Left lung (tissue), 10 donors: ENCODE measurements around the gene RTBDN. TPM values are rescaled to one million over a fixed set of nuclear protein-coding genes. Genes with fewer than 3 reads are reported as not detected.

Source experiments
- ATAC-seq: fragments of 200-7000 bp; cut with Tn5 transposase; one replicate; pipeline ENCODE4 v1.9.1; 2020; ENCODE audit warnings: moderate library complexity
- DNase-seq, 4 donors: peaks; one replicate each; pipeline ENCODE4 v3.0.0-alpha.2; 2013 to 2020
- H3K27ac ChIP-seq, 2 donors: fragments of 200-600 bp; sonication (generic) in 1 of 2; one replicate each; pipeline versions ENCODE4 v1.5.0 to v1.8.0; 2020 to 2021
- H3K27me3 ChIP-seq, 2 donors: fragments of 200-600 bp; sonication (generic) in 1 of 2; one replicate each; pipeline versions ENCODE4 v1.5.0 to v1.8.0; 2020 to 2021
- H3K36me3 ChIP-seq, 2 donors: fragments of 200-600 bp; sonication (generic) in 1 of 2; one replicate each; pipeline versions ENCODE4 v1.5.0 to v1.8.0; 2020 to 2021
- H3K4me1 ChIP-seq, 2 donors: fragments of 200-600 bp; one replicate each; pipeline ENCODE4 v1.8.0; 2021
- H3K4me3 ChIP-seq, 2 donors: fragments of 200-600 bp; sonication (generic) in 1 of 2; one replicate each; pipeline versions ENCODE4 v1.5.0 to v1.8.0; 2020 to 2021; ENCODE audit warnings: mild to moderate bottlenecking in 1 of 2
- H3K9me3 ChIP-seq, 2 donors: fragments of 200-600 bp; sonication (generic) in 1 of 2; one replicate each; pipeline versions ENCODE4 v1.5.0 to v1.8.0; 2020 to 2021
- intact Hi-C, 2 donors: fragments of 100-400 bp; cut with DNase I; formaldehyde crosslinking; loops; one replicate each; pipeline versions ENCODE4 v1.11.2 to v1.14.2; 2022
- polyA plus RNA-seq, 6 donors: library from polyadenylated mRNA; unstranded; fragments of 120-200 nt; gene quantifications; one replicate each; pipeline ENCODE4 v1.2.1, GENCODE V29; 2013; ENCODE audit not compliant: insufficient read length in 6 of 6
- total RNA-seq, 2 donors: library from RNA; stranded (reverse); fragmentation: NEBNext Ultra II Directional; extraction: Animal tissue kit (Norgen Biotek cat#: 25700); gene quantifications; one replicate each; pipeline ENCODE4 v1.2.1, GENCODE V29; 2021
- TF ChIP-seq, protein P1 (sequence below), 2 donors: fragments of 200-600 bp; sonication (generic) in 1 of 2; IDR thresholded peaks; one replicate each; pipeline versions ENCODE4 v1.5.0 to v1.8.0; 2021; ENCODE audit warnings: antibody characterized with exemption in 2 of 2
- donor health status: DM: no; HTN: yes; CAD: no.
- donor health status: DM: no; HTN: no; CAD: no.

The RTBDN gene
- total and polyA plus RNA-seq, 8 donors, result 0.17 to 0.21 (median 0.20) TPM; not detected in 5

DNA sequence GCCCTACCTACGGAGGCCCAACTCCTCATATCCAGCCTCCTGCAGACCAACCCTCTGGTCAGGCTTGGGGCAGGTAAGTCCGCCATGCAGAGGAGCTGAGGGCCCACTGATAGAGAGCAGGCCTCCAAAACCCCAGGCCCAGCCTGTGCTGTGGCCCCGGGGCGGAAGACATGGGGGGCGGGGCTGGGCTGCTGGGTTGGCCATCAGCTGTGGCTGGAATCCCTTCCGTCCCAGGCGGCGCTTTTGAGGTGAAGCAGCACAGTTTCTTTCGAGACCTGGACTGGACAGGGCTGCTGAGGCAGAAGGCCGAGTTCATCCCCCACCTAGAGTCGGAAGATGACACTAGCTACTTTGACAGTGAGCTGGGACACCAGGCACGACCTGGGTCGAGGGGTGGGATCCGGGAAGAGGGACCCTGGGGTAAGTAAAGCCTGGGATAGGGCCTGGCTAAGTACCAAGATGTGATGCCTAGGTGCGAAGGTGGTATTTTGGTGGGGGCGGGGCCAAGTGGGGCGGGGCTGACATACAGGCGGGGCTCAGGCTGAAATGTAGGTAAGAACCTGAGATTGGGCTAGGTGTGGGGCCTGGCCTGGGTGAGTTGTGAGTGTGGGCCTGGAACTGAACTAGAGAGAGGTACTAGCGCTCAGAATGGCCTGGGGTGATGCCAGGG, 31.5 kb upstream of the RTBDN start:
- peaks cover 0 to 12% of the 10 kb centered on the region in 2 donors for H3K4me1 ChIP-seq
- ATAC-seq, result no peak
- H3K9me3 ChIP-seq, result no peaks in the 10 kb centered on the region
- peaks cover 0 to 10% of the 10 kb centered on the region in 2 donors for H3K27me3 ChIP-seq
- TF ChIP-seq, protein P1, sequence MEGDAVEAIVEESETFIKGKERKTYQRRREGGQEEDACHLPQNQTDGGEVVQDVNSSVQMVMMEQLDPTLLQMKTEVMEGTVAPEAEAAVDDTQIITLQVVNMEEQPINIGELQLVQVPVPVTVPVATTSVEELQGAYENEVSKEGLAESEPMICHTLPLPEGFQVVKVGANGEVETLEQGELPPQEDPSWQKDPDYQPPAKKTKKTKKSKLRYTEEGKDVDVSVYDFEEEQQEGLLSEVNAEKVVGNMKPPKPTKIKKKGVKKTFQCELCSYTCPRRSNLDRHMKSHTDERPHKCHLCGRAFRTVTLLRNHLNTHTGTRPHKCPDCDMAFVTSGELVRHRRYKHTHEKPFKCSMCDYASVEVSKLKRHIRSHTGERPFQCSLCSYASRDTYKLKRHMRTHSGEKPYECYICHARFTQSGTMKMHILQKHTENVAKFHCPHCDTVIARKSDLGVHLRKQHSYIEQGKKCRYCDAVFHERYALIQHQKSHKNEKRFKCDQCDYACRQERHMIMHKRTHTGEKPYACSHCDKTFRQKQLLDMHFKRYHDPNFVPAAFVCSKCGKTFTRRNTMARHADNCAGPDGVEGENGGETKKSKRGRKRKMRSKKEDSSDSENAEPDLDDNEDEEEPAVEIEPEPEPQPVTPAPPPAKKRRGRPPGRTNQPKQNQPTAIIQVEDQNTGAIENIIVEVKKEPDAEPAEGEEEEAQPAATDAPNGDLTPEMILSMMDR (IDR thresholded peaks at IDR 0.05), result no peak
- H3K27ac ChIP-seq, result no peak overlapping the region
- intact Hi-C loops, result no loop called here
- no peaks in the 10 kb centered on the region for H3K36me3 ChIP-seq
- H3K4me3 ChIP-seq, result no peak overlapping the region
- DNase-seq, result no peak

DNA sequence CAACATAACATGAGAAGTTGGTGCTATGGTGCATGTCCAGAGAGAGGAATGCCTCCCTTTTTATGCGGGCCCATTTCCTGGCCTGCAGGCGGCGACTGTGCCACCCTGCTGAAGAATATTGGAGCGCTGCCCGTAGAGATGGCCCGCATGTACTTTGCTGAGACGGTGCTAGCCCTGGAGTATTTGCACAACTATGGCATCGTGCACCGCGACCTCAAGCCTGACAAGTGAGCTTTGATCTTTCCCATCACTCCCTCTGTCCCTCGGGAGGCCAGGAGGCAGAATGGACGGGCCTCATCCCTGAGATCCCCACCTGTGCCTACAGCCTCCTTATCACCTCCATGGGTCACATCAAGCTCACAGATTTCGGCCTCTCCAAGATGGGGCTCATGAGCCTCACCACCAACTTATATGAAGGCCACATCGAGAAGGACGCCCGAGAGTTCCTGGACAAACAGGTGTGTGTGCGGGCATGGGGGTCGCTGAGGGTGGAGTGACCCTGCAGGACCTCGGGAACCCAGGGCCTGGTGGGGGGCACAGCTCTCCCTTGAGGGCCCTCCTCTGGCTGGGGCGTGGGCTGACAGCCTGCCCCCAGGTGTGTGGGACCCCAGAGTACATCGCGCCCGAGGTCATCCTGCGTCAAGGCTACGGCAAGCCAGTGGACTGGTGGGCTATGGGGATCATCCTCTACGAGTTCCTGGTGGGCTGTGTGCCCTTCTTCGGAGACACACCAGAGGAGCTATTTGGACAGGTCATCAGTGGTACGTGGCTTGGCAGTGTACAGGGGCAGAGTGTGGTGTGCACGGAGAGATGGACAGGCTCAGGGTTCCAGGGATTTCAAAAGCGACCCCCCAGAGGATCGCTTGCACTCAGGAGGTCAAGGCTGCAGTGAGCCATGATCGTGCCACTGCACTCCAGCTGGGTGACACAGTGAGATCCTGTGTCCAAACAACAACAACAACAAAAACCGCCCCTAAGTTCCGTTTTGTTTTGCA, 30.6 kb upstream of the RTBDN start:
- no peaks in the 10 kb centered on the region for H3K9me3 ChIP-seq
- peaks cover 0 to 12% of the 10 kb centered on the region in 2 donors for H3K4me1 ChIP-seq
- DNase-seq (no peak), ATAC-seq (no peak)
- H3K27me3 ChIP-seq, result peaks cover 0 to 10% of the 10 kb centered on the region in 2 donors
- TF ChIP-seq, protein P1 (IDR thresholded peaks at IDR 0.05), result no peak
- intact Hi-C loops, result no loop called here
- H3K36me3 ChIP-seq, result no peaks in the 10 kb centered on the region
- H3K4me3 ChIP-seq, result no peak overlapping the region
- no peak overlapping the region for H3K27ac ChIP-seq

DNA sequence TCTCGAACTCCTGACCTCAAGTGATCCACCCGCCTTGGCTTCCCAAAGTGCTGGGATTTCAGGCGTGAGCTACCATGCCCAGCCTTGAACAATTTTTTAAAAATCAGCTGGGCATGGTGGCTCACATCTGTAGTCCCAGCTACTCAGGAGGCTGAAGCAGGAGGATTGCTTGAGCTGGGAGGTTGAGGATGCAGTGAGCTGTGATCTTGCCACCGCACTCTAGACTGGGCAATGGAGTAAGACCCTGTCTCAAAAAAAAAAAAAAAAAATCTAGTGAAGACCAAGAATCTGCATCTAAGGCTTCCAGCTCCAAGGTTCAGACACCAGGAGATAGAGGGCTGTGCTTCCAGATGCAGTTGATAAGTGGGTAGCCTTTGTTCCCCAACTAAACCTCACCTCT, 29.8 kb upstream of the RTBDN start:
- no peak overlapping the region for H3K4me3 ChIP-seq
- H3K27ac ChIP-seq, result no peak overlapping the region
- intact Hi-C loops, result no loop called here
- no peak for DNase-seq
- H3K4me1 ChIP-seq, result peaks cover 0 to 12% of the 10 kb centered on the region in 2 donors
- TF ChIP-seq, protein P1 (IDR thresholded peaks at IDR 0.05), result no peak
- no peak for ATAC-seq
- H3K27me3 ChIP-seq, result peaks cover 0 to 10% of the 10 kb centered on the region in 2 donors
- H3K36me3 ChIP-seq, result no peaks in the 10 kb centered on the region
- no peaks in the 10 kb centered on the region for H3K9me3 ChIP-seq

DNA sequence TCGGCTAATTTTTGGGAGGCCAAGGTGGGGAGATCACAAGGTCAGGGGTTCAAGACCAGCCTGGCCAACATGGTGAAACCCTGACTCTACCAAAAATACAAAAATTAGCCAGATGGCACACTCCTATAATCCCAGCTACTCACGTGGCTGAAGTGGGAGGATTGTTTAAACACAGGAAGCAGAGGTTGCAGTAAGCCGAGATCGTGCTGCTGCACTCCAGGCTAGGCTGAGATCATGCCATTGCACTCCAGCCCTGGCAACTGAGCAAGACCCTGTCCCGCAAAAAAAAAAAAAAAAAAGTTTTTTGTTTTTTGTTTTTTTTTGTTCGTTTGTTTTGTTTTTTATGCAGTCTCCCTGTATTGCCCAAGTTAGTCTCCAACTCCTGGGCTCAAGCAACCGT, 25.2 kb upstream of the RTBDN start:
- TF ChIP-seq, protein P1 (IDR thresholded peaks at IDR 0.05), result no peak

More for the DNA sequence above, 25.2 kb upstream of the RTBDN start:
- Histone ChIP-seq H3K36me3 (no peaks in the 10 kb centered on the region), H3K27ac (no peak overlapping the region), H3K9me3 (peaks cover 0 to 4% of the 10 kb centered on the region in 2 donors), H3K4me3 (no peak overlapping the region), H3K4me1 (no peaks in the 10 kb centered on the region), H3K27me3 (no peaks in the 10 kb centered on the region)
- no peak for ATAC-seq
- intact Hi-C loops, result no loop called here
- DNase-seq, result no peak
